Heart right ventricle (tissue), 16 donors: Measurements from ENCODE around the gene TTLL5. TPM values are rescaled to one million over a fixed set of nuclear protein-coding genes. Genes with fewer than 3 reads are reported as not detected.

Source experiments
- ATAC-seq, 8 donors: fragments of 200-7000 bp; cut with Tn5 transposase; one replicate each; pipeline ENCODE4 v1.9.1; 2020; ENCODE audit warnings: mild to moderate bottlenecking in 8 of 8, moderate library complexity in 8 of 8, moderate number of reproducible peaks in 1 of 8
- DNase-seq, 2 donors: peaks; one replicate each; pipeline ENCODE4 v3.0.0-alpha.2; 2020
- H3K27ac ChIP-seq, 10 donors: fragments of 200-600 bp; sonication (generic) in 2 of 10; one replicate each; pipeline versions ENCODE4 v1.5.0 to v1.8.0; 2020 to 2022; ENCODE audit warnings: mild to moderate bottlenecking in 3 of 10
- H3K27me3 ChIP-seq, 7 donors: fragments of 200-600 bp; one replicate each; pipeline ENCODE4 v1.8.0; 2021 to 2022; ENCODE audit warnings: mild to moderate bottlenecking in 2 of 7
- H3K36me3 ChIP-seq, 9 donors: fragments of 200-600 bp; sonication (generic) in 1 of 9; one replicate each; pipeline versions ENCODE4 v1.5.0 to v1.8.0; 2020 to 2022; ENCODE audit warnings: mild to moderate bottlenecking in 2 of 9
- H3K4me1 ChIP-seq, 9 donors: fragments of 200-600 bp; sonication (generic) in 1 of 9; one replicate each; pipeline versions ENCODE4 v1.5.0 to v1.8.0; 2020 to 2022; ENCODE audit warnings: mild to moderate bottlenecking in 4 of 9
- H3K4me3 ChIP-seq, 10 donors: fragments of 200-600 bp; sonication (generic) in 2 of 10; one replicate each; pipeline versions ENCODE4 v1.5.0 to v1.8.0; 2020 to 2022; ENCODE audit warnings: mild to moderate bottlenecking in 7 of 10, moderate library complexity in 2 of 10
- H3K9me3 ChIP-seq, 11 donors: fragments of 200-600 bp in 10 of 11; sonication (generic) in 2 of 11; one replicate each; pipeline versions ENCODE4 v1.5.0 to v1.8.0; 2013 to 2022; ENCODE audit warnings: mild to moderate bottlenecking in 2 of 11, control low read depth in 1 of 11, moderate library complexity in 1 of 11
- CTCF ChIP-seq, 9 donors: fragments of 200-600 bp; sonication (generic) in 2 of 9; IDR thresholded peaks; one replicate each; pipeline versions ENCODE4 v1.5.0 to v1.8.0; 2021 to 2022; ENCODE audit warnings: antibody characterized with exemption in 9 of 9, mild to moderate bottlenecking in 5 of 9, moderate library complexity in 1 of 9
- WGBS, 2 donors: extraction: QIAGEN DNeasy Blood & Tissue Kit; methylation state at CpG; one replicate each; pipeline ENCODE4 v1.1.7; 2013; ENCODE audit warnings: inconsistent platforms in 1 of 2; 5-methylcytosine and 5-hydroxymethylcytosine counted together
- intact Hi-C, 10 donors: fragments of 100-400 bp; cut with DNase I; formaldehyde crosslinking; loops; one replicate each; pipeline versions ENCODE4 v1.11.1 to v1.14.2; 2022
- polyA plus RNA-seq, 2 donors: library from polyadenylated mRNA; stranded (reverse); fragments of 200-250 nt; gene quantifications; one replicate each; pipeline ENCODE4 v1.2.3, GENCODE V29; 2013
- total RNA-seq, 10 donors: library from RNA; stranded (reverse); fragmentation: NEBNext Ultra II Directional in 3 of 10; extraction: Animal tissue kit (Norgen Biotek cat#: 25700) in 3 of 10; gene quantifications; one replicate each; pipeline versions ENCODE4 v1.2.1 to v1.2.4, GENCODE V29; 2021 to 2023
- donor health status: Arrhythmogenic right ventricular cardiomyopathy.
- donor health status: ischemic (EF 13 %, LVEDD 7.1; RV severe dilation, severe dysfunction).
- donor health status: healthy with polysubstance abuse.
- donor health status: DM: no; HTN: yes; CAD: no.
- donor health status: DM: no; HTN: no; CAD: no.
- donor health status: ischemic (EF 25% LVEDD 6.9; RV normal size, moderate dysfunction).
- donor health status: ischemic (EF 25% LVEDD 5.7; RV mildly dilated, moderate dysfunction).
- donor health status: healthy.
- donor health status: DM: yes; HTN: yes; CAD: no.
- donor health status: Ischemic cardiomyopathy.
- donor health status: ischemic (EF 35%, LVEDD 5.7; RV mildly dilated, moderate dysfunction).
- donor health status: nonischemic (EF 11% LVEDD 7.7; RV severe dilation, severe dysfunction).
- donor health status: DM: yes; HTN: yes; CAD: no.
- donor health status: PGD.
- donor health status: ischemic (EF 29% LVEDD 5.4; RV normal size, mild dysfunction).
- donor health status: nonischemic (EF 23%, LVEDD 6.1; RV moderate dilation, normal function).

TTLL5 gene
- total and polyA plus RNA-seq, 12 donors: 5.6 to 24.7 (median 17.6) TPM

- Histone ChIP-seq H3K4me3 (peak overlapping the region in 4 of 10 donors; percentile 7 to 30 (median 22)), H3K9me3 (no peaks in the 10 kb centered on the region), H3K4me1 (peaks cover 0 to 9% (median 0%) of the 10 kb centered on the region in 9 donors), H3K27ac (peak overlapping the region in 1 of 10 donors; percentile 47), H3K36me3 (no peaks in the 10 kb centered on the region), H3K27me3 (no peaks in the 10 kb centered on the region)
- 33 to 49% methylated on average over 5 of the region's 5 CpGs for WGBS, 2 donors
- no peak for TF ChIP-seq CTCF (IDR thresholded peaks at IDR 0.05)
- intact Hi-C loops: no loop called here
- ATAC-seq: peak in 2 of 8 donors; percentile 35 to 42
- no peak for DNase-seq
These were observed 267.7 kb downstream of the TTLL5 start for GRCh38 chr14:75928690-75929181.

DNA sequence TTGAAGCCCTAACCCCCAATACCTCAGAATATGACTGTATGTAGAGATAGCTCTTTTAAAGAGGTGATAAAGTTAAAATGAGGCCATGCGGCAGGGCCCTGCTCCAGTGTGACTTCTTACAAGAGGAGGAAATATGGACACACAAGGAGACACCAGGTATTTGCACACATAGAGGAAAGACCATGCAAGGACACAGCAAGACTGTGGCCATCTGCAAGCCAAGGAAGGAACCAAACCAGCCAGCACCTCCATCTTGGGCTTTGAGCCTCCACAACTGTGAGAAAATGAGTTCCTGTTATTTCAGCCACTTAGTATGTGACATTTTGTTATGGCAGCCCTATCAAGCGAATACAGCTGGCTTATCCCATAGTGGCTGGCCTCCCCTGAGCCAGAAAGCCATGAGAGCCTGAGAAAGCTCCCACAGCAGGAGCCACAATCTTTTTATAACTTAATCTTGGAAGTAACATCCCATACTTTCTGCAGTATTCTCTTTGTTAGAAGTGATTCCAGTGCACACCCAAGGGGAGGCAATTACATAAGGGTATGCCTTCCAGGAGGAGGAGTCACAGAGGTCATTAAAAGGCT is 272.8 kb downstream of the TTLL5 start:
- H3K9me3 ChIP-seq: no peaks in the 10 kb centered on the region
- 49 to 68% methylated on average over 2 of the region's 2 CpGs for WGBS, 2 donors
- H3K4me1 ChIP-seq: peaks cover 0 to 14% (median 8%) of the 10 kb centered on the region in 9 donors
- H3K27ac ChIP-seq: no peak overlapping the region
- intact Hi-C loops: no loop called here
- no peak for TF ChIP-seq CTCF (IDR thresholded peaks at IDR 0.05)
- no peaks in the 10 kb centered on the region for H3K27me3 ChIP-seq
- H3K4me3 ChIP-seq: no peak overlapping the region
- ATAC-seq: no peak
- no peak for DNase-seq
- no peaks in the 10 kb centered on the region for H3K36me3 ChIP-seq

- Histone ChIP-seq H3K9me3 (no peaks in the 10 kb centered on the region), H3K27ac (peak overlapping the region in 3 of 10 donors; percentile 18 to 42 (median 34)), H3K36me3 (no peaks in the 10 kb centered on the region), H3K4me3 (no peak overlapping the region), H3K4me1 (peaks cover 0 to 14% (median 7%) of the 10 kb centered on the region in 9 donors), H3K27me3 (no peaks in the 10 kb centered on the region)
- peak in 2 of 8 donors; percentile 59 to 67 for ATAC-seq
- intact Hi-C loops: no loop called here
- WGBS, 2 donors: 45 to 49% methylated on average over 2 of the region's 2 CpGs
- TF ChIP-seq CTCF (IDR thresholded peaks at IDR 0.05): no peak
- DNase-seq: no peak
These were observed 274.1 kb downstream of the TTLL5 start for GRCh38 chr14:75934998-75935628.

DNA sequence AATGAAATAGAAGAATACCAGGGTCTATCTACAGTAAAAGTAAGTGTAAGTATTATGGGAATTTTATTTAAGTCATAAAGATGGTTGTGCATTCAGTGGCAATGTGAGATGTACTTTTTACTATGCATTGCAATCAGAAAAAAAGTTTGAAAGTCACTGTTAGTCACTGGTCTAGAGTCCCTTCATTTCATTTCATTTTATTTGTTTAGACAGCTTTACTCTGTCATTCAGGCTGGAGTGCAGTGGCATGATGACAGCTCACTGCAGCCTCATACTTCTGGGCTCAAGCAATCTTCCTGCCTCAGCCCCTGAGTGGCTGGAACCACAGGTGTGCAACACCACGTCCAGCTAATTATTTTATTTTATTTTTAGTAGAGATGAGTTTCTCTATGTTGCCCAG is 278.2 kb downstream of the TTLL5 start:
- intact Hi-C loops: no loop called here
- no peak for ATAC-seq
- H3K36me3 ChIP-seq: no peaks in the 10 kb centered on the region
- TF ChIP-seq CTCF (IDR thresholded peaks at IDR 0.05): no peak
- no peak overlapping the region for H3K4me3 ChIP-seq
- no peaks in the 10 kb centered on the region for H3K9me3 ChIP-seq
- H3K27me3 ChIP-seq: no peaks in the 10 kb centered on the region
- no peak for DNase-seq
- H3K27ac ChIP-seq: no peak overlapping the region
- 63 to 67% methylated on average over 1 of the region's 1 CpG for WGBS, 2 donors
- peaks cover 0 to 28% (median 7%) of the 10 kb centered on the region in 9 donors for H3K4me1 ChIP-seq
